ENCODE results near the gene ERVH48-1. TPM values are rescaled to one million over a fixed set of nuclear protein-coding genes. Genes with fewer than 3 reads are reported as not detected.
A peak's percentile ranks its signal among the peaks of the same experiment; 100 is the strongest.
"Not testable (repeated sequence)": the region's sequence is repeated elsewhere in the genome, so short reads cannot be mapped to it uniquely, and the experiment has no call there.

ERVH48-1 gene
- total and polyA plus RNA-seq, 5 experiments from 2014 or later = 0.10 to 0.30 (median 0.13) TPM; not detected in 2

DNA sequence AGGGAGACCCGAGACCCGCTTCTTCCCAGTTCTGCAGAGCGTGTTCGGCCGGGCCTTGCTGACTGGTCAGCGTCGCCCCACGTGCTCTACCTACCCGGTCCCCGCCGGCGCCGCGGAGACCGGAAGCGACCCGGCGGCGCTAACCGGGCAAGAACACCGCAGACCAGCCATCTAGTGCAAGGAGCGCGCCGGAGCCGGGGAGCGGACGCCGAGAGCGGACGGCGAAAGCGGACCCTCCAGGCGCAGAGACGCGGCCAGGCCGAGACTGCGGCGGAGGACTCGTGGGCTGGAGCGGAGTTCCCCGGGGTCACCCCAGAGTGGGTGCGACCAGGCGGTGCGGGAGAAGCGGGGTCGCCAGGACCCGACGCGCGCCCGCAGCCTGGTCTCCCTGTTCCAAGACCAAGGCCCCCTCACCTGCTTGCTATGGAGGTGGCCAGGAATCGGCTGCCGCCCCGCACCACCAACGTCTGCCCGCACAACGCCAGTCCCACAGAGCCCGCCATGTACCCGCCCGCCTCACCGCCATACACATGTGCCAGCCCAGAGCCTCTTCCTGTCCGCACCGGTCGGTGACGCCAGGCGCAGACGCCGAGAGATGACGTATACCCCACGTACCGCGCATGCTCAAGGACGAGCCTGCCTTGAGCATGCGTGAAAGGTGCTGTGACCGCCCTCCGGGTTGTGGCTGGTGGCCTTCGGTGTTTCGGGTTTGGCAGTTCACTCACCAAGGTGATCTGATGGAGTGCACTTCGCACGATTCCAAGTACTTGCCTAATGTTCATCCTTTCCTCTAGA lies 46.2 kb downstream of the ERVH48-1 start, which contains the start of gene WDR4:
WDR4 (minus strand) TSS at position 547 of the 795 bp plus-strand sequence; CDS start at position 503, 44 bp downstream.
- Mint-ChIP-seq H3K4me3 (peak within 1 kb of the TSS; percentile 90 to 98 (median 94)), H3K4me1 (peaks cover 13 to 30% (median 27%) of the 10 kb centered on the region in 4 donors), H3K27me3 (peaks cover 0 to 2% (median 0%) of the 10 kb centered on the region in 5 donors), H3K9me3 (no peaks in the 10 kb centered on the region), H3K36me3 (peaks cover 0 to 28% (median 3%) of the 10 kb centered on the region in 3 donors), H3K27ac (peak within 1 kb of the TSS; percentile 96 to 100 (median 99))
- DNase-seq = peak; percentile 92 to 100 (median 99)
- peak; percentile 92 to 93 for ATAC-seq
- POLR2A ChIA-PET = interaction anchor here (4.3 kb wide), 1 partner anchor 14 kb away, joined by 31 read pairs; the partner anchor contains the start of gene NDUFV3

DNA sequence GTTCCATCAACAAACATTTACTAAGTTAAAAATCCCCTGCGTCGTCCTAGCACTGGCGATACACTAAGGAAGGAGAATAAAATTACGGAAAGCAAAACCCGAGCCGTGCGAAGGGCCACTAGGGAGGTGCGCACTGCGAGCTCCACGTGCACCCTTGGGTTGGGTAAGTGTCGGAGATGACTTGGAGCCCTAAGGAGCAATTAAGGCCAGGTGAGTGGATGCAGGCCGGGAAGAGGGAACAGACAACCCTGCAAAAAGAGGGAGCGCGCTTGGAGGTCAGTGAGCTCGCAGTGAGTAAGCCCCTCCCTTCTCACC lies 46.8 kb downstream of the ERVH48-1 start:
- POLR2A ChIA-PET = interaction anchor here (0.6 to 4.3 kb wide), 2 partner anchors 9 to 14 kb away, joined by 4 to 31 read pairs; partner anchors contain the start of gene NDUFV3

DNA sequence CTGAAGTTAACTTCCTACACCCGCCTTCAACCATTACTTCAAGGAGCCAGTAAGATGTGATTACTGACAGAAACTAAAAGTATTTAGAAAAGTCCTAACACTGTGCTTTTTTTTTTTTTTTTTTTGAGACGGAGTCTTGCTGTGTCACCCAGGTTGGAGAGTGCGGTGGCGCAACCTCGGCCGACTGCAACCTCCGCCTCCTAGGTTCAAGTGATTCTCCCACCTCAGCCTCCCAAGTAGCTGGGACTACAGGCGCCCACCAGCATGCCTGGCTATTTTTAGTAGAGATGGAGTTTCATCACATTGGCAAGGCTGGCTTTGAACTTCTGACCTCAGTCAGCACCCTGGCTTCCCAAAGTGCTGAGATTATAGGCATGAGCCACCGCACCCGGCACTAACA lies 49.6 kb downstream of the ERVH48-1 start:
- H3K4me3 Mint-ChIP-seq, POLR2A ChIA-PET, H3K9me3 Mint-ChIP-seq, H3K27ac Mint-ChIP-seq, ATAC-seq, DNase-seq, H3K27me3 Mint-ChIP-seq: not testable (repeated sequence)
- peaks cover 0 to 61% (median 11%) of the 10 kb centered on the region in 3 donors for H3K36me3 Mint-ChIP-seq
- peaks cover 16 to 36% (median 25%) of the 10 kb centered on the region in 4 donors for H3K4me1 Mint-ChIP-seq

More for the DNA sequence above, 46.8 kb downstream of the ERVH48-1 start:
- no peaks in the 10 kb centered on the region for H3K9me3 Mint-ChIP-seq
- H3K36me3 Mint-ChIP-seq = peaks cover 0 to 33% (median 3%) of the 10 kb centered on the region in 3 donors
- ATAC-seq = peak; percentile 1 to 3
- peaks cover 13 to 30% (median 27%) of the 10 kb centered on the region in 4 donors for H3K4me1 Mint-ChIP-seq
- H3K4me3 Mint-ChIP-seq = peak overlapping the region; percentile 90 to 98 (median 94)
- peak in 2 of 10 donors; percentile 10 to 11 for DNase-seq
- H3K27me3 Mint-ChIP-seq = peaks cover 0 to 2% (median 0%) of the 10 kb centered on the region in 5 donors
- H3K27ac Mint-ChIP-seq = peak overlapping the region; percentile 92 to 100 (median 99)

DNA sequence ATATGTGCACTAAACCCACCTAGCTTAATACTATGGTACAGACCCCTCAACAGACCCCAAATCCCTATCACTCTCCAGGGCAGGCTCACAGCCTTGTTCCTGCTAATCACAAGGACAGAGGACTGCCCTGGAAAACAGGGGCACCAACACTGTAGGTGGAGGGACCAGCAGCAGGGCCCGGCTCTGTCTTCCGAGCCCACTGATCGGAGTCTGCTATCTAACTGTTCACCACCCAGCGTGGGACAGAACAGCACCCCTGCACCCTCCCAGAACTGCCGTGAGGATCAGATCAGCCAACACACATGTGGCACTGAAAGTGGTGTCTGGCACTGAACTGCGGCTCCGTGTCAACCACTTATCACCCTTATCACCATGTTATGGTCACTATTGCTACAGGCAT lies 52.3 kb downstream of the ERVH48-1 start:
- peak overlapping the region in 2 of 10 donors; percentile 21 to 51 for H3K27ac Mint-ChIP-seq
- H3K4me3 Mint-ChIP-seq = no peak overlapping the region
- peaks cover 0 to 88% (median 11%) of the 10 kb centered on the region in 3 donors for H3K36me3 Mint-ChIP-seq
- DNase-seq = no peak
- POLR2A ChIA-PET = interaction anchor here (1.3 kb wide), 1 partner anchor 9 kb away, joined by 4 read pairs; no protein-coding TSS in a partner anchor
- no peaks in the 10 kb centered on the region for H3K27me3 Mint-ChIP-seq
- no peak for ATAC-seq
- no peaks in the 10 kb centered on the region for H3K9me3 Mint-ChIP-seq
- H3K4me1 Mint-ChIP-seq = peaks cover 3 to 24% (median 6%) of the 10 kb centered on the region in 4 donors

DNA sequence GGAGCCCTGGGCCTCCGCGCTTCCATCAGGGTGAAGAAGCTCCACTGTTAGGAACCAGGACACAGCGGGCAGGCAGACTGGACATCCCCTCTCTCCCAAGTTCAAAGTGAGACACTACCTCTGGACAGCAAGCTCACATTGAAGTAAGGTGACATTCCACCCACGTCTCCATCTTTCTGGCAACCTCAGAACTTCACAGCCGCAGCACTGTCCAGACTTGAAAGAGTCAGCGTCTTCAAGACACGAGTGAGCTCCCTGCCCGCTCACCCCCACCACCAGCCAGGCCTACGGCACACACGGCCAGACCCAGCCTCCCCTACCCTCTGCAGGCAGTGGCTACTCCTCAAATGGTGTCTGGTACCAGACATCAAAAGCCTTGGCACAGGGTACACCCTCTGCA lies 57.2 kb downstream of the ERVH48-1 start:
- H3K9me3 Mint-ChIP-seq = no peaks in the 10 kb centered on the region
- peak overlapping the region in 1 of 10 donors; percentile 13 for H3K27ac Mint-ChIP-seq
- ATAC-seq (no peak), DNase-seq (no peak)
- no peaks in the 10 kb centered on the region for H3K27me3 Mint-ChIP-seq
- peaks cover 0 to 82% (median 7%) of the 10 kb centered on the region in 3 donors for H3K36me3 Mint-ChIP-seq
- H3K4me3 Mint-ChIP-seq = no peak overlapping the region
- peaks cover 10 to 40% (median 20%) of the 10 kb centered on the region in 4 donors for H3K4me1 Mint-ChIP-seq
- POLR2A ChIA-PET = no interaction called here

Small RNA genes lying within 50 kb of the gene (microRNA-seq; reads per million reads assigned to microRNA genes)
- gene MIR5692B (ENCODE audit: borderline microRNAs expressed) = not detected

Other genes starting within 250 kb of the ERVH48-1 start
- gene WDR4, start 46.1 kb downstream of the ERVH48-1 start, total RNA-seq = 10 to 100 TPM; 30.0 to 32.6 TPM
- gene WDR4, start 46.1 kb downstream of the ERVH48-1 start, polyA plus RNA-seq = 1 to 10 TPM; 6.9 to 9.9 (median 9.3) TPM
- 10 to 100 TPM; 35.9 to 37.1 TPM for gene NDUFV3, start 32.3 kb downstream of the ERVH48-1 start, total RNA-seq
- 10 to 100 TPM; 10.2 to 27.2 (median 23.0) TPM for gene NDUFV3, start 32.3 kb downstream of the ERVH48-1 start, polyA plus RNA-seq
- gene PKNOX1, start 48.9 kb upstream of the ERVH48-1 start, total RNA-seq = 10 to 100 TPM; 18.6 to 20.8 TPM
- gene PKNOX1, start 48.9 kb upstream of the ERVH48-1 start, polyA plus RNA-seq = 10 to 100 TPM; 16.2 to 18.6 (median 17.9) TPM
- gene CBS, start 150.2 kb upstream of the ERVH48-1 start, total RNA-seq = under 1 TPM; 0.18 to 0.80 TPM
- gene CBS, start 150.2 kb upstream of the ERVH48-1 start, polyA plus RNA-seq = under 1 TPM in 1 of 3 donors, not detected in 2; 0.09 TPM
- 10 to 100 TPM; 33.3 to 42.7 TPM for gene U2AF1, start 181.9 kb upstream of the ERVH48-1 start, total RNA-seq
- 10 to 100 TPM; 53.6 to 83.0 (median 72.4) TPM for gene U2AF1, start 181.9 kb upstream of the ERVH48-1 start, polyA plus RNA-seq
- not detected for gene CRYAA, start 243.4 kb upstream of the ERVH48-1 start, total RNA-seq
- gene CRYAA, start 243.4 kb upstream of the ERVH48-1 start, polyA plus RNA-seq = not detected

Data from naive thymus-derived CD8-positive, alpha-beta T cell (primary cell).